Liver (tissue), 3 donors: ENCODE measurements around the gene CWC25.

Source experiments
- EGR1 ChIP-seq, 2 donors: IDR thresholded peaks; 2 replicates each; pipeline ENCODE4 v1.6.1; 2016 to 2018; ENCODE audit warnings: antibody characterized with exemption in 2 of 2, low read depth in 2 of 2
- GABPA ChIP-seq, 2 donors: IDR thresholded peaks in 1 of 2; conservative IDR thresholded peaks in 1 of 2; 2 replicates each; pipeline ENCODE4 v1.6.1; 2016; ENCODE audit warnings: antibody characterized with exemption in 2 of 2, mild to moderate bottlenecking in 1 of 2, moderate library complexity in 1 of 2
- HNF4G ChIP-seq: IDR thresholded peaks from 2 replicates; pipeline ENCODE4 v1.6.1; 2016; ENCODE audit warnings: antibody characterized with exemption
- JUND ChIP-seq, 2 donors: IDR thresholded peaks; 2 replicates each; pipeline ENCODE4 v1.6.1; 2016; ENCODE audit warnings: antibody characterized with exemption in 2 of 2
- RAD21 ChIP-seq, 2 donors: IDR thresholded peaks; 2 replicates each; pipeline ENCODE4 v1.6.1; 2016; ENCODE audit warnings: antibody characterized with exemption in 2 of 2, mild to moderate bottlenecking in 2 of 2
- RXRA ChIP-seq, 2 donors: IDR thresholded peaks; 2 replicates each; pipeline ENCODE4 v1.6.1; 2017 to 2018; ENCODE audit warnings: antibody characterized with exemption in 2 of 2, mild to moderate bottlenecking in 1 of 2
- SP1 ChIP-seq: IDR thresholded peaks from 2 replicates; pipeline ENCODE4 v1.6.1; 2018; ENCODE audit warnings: antibody characterized with exemption, mild to moderate bottlenecking
- TAF1 ChIP-seq: conservative IDR thresholded peaks from 2 replicates; pipeline ENCODE4 v1.6.1; 2016; ENCODE audit warnings: antibody characterized with exemption, mild to moderate bottlenecking
- YY1 ChIP-seq: IDR thresholded peaks from 2 replicates; pipeline ENCODE4 v1.6.1; 2016; ENCODE audit warnings: antibody characterized with exemption, mild to moderate bottlenecking
- TF ChIP-seq, protein P1 (sequence below): fragments of 150-350 bp; IDR thresholded peaks from 2 replicates; pipeline ENCODE4 v1.5.1; 2017; ENCODE audit warnings: improper control_type of control experiment, low read depth, low read length; ENCODE audit not compliant: missing input control
- TF ChIP-seq, protein P2 (sequence below): IDR thresholded peaks from 2 replicates; pipeline ENCODE4 v1.6.1; 2016; ENCODE audit warnings: antibody characterized with exemption
- TF ChIP-seq, protein P3 (sequence below): IDR thresholded peaks from 2 replicates; pipeline ENCODE4 v1.6.1; 2016; ENCODE audit warnings: antibody characterized with exemption
- TF ChIP-seq, protein P4 (sequence below): IDR thresholded peaks from 2 replicates; pipeline ENCODE4 v1.6.1; 2016; ENCODE audit warnings: antibody characterized with exemption, mild to moderate bottlenecking
- donor health status: healthy.
- donor health status: healthy.

DNA sequence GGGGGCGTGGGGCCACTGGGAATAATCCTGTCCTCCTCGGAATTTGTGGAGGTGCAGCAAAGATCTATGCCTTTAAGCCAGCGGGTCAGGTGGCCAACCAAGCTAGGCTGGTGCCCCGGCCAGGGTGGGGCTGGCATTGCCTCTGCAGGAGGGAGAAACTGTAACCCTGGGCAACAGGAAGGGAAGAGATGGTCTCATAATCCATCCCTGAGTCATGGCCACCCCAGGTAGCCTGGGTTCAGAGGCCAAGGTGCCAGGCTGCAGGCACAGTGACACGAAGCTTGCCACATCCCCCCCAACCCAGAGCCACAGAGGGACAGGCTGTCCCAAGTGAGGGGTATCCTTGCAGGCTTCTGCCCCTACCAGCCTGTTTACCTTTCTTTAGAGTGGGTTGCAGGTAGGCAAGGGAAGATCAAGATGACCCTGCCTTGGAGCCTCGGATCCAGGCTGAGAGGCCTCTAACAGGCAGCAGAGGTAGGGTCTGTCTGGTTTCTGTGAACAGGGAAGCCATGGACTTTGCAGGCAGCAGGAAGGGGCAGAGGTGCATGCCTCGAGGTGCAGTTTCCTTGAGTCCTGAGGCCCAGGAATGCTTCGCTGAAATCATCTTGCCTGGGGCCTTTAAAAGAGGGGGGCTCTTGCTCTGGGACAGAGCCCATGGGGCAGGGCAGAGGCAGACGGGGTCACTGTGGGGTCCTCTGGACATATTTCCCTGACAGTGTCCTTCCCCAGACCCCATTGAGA, 48.7 kb upstream of the CWC25 start:
- TF ChIP-seq, protein P1, sequence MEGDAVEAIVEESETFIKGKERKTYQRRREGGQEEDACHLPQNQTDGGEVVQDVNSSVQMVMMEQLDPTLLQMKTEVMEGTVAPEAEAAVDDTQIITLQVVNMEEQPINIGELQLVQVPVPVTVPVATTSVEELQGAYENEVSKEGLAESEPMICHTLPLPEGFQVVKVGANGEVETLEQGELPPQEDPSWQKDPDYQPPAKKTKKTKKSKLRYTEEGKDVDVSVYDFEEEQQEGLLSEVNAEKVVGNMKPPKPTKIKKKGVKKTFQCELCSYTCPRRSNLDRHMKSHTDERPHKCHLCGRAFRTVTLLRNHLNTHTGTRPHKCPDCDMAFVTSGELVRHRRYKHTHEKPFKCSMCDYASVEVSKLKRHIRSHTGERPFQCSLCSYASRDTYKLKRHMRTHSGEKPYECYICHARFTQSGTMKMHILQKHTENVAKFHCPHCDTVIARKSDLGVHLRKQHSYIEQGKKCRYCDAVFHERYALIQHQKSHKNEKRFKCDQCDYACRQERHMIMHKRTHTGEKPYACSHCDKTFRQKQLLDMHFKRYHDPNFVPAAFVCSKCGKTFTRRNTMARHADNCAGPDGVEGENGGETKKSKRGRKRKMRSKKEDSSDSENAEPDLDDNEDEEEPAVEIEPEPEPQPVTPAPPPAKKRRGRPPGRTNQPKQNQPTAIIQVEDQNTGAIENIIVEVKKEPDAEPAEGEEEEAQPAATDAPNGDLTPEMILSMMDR, result no peak
- TF ChIP-seq GABPA (IDR thresholded peaks at IDR 0.05 in 1 of 2, conservative IDR thresholded peaks at IDR 0.05 in 1 of 2), result no peak
- TF ChIP-seq RAD21 (IDR thresholded peaks at IDR 0.05), result no peak
- TF ChIP-seq, protein P2, sequence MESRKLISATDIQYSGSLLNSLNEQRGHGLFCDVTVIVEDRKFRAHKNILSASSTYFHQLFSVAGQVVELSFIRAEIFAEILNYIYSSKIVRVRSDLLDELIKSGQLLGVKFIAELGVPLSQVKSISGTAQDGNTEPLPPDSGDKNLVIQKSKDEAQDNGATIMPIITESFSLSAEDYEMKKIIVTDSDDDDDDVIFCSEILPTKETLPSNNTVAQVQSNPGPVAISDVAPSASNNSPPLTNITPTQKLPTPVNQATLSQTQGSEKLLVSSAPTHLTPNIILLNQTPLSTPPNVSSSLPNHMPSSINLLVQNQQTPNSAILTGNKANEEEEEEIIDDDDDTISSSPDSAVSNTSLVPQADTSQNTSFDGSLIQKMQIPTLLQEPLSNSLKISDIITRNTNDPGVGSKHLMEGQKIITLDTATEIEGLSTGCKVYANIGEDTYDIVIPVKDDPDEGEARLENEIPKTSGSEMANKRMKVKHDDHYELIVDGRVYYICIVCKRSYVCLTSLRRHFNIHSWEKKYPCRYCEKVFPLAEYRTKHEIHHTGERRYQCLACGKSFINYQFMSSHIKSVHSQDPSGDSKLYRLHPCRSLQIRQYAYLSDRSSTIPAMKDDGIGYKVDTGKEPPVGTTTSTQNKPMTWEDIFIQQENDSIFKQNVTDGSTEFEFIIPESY, result no peak
- TF ChIP-seq, protein P3, sequence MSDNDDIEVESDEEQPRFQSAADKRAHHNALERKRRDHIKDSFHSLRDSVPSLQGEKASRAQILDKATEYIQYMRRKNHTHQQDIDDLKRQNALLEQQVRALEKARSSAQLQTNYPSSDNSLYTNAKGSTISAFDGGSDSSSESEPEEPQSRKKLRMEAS, result no peak
- no peak for TF ChIP-seq RXRA (IDR thresholded peaks at IDR 0.05)
- TF ChIP-seq SP1, result no peak
- TF ChIP-seq, protein P4, sequence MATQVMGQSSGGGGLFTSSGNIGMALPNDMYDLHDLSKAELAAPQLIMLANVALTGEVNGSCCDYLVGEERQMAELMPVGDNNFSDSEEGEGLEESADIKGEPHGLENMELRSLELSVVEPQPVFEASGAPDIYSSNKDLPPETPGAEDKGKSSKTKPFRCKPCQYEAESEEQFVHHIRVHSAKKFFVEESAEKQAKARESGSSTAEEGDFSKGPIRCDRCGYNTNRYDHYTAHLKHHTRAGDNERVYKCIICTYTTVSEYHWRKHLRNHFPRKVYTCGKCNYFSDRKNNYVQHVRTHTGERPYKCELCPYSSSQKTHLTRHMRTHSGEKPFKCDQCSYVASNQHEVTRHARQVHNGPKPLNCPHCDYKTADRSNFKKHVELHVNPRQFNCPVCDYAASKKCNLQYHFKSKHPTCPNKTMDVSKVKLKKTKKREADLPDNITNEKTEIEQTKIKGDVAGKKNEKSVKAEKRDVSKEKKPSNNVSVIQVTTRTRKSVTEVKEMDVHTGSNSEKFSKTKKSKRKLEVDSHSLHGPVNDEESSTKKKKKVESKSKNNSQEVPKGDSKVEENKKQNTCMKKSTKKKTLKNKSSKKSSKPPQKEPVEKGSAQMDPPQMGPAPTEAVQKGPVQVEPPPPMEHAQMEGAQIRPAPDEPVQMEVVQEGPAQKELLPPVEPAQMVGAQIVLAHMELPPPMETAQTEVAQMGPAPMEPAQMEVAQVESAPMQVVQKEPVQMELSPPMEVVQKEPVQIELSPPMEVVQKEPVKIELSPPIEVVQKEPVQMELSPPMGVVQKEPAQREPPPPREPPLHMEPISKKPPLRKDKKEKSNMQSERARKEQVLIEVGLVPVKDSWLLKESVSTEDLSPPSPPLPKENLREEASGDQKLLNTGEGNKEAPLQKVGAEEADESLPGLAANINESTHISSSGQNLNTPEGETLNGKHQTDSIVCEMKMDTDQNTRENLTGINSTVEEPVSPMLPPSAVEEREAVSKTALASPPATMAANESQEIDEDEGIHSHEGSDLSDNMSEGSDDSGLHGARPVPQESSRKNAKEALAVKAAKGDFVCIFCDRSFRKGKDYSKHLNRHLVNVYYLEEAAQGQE, result no peak
- TF ChIP-seq TAF1, result no peak
- no peak for TF ChIP-seq JUND (IDR thresholded peaks at IDR 0.05)
- TF ChIP-seq HNF4G, result no peak
- no peak for TF ChIP-seq YY1
- no peak for TF ChIP-seq EGR1 (IDR thresholded peaks at IDR 0.05; ENCODE audit: low read depth in 2 of 2)
